LHCN-M2 (cell line): ENCODE data around the gene HSPA12B. TPM values are rescaled to one million over a fixed set of nuclear protein-coding genes. Genes with fewer than 3 reads are reported as not detected.
A peak's percentile ranks its signal among the peaks of the same experiment; 100 is the strongest.

Experiments used
- DNase-seq: peaks from one replicate; pipeline ENCODE4 v3.0.0-alpha.2; 2012; ENCODE audit warnings: low read depth
- total RNA-seq: library from RNA; depleted of rRNA; stranded (reverse); fragments of >200 nt; gene quantifications from 2 replicates; pipeline ENCODE4 v1.2.3, GENCODE V29; 2014

HSPA12B gene
- total RNA-seq, 1 experiment from 2014 or later, result not detected

DNA sequence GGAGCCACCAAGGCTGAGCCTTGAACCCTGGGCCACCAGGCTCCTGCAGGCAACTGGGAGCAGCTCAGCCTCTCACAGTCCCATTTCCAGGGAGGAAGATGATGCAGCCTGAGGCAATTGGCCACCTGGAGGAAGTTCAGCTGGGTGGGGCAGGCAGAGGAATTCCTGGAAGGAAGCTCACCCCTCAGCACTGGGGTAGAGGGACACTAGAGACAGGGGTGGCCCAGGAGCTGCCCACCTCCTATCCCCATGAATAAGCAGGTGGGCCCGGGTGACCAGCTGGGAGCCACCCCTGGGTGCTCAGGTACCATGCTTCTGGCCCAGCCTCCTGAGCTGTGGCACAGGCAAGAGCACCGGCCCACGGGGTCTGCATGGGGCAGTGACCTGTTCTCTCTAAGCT lies 3.6 kb upstream of the HSPA12B start:
- DNase-seq, result no peak

- no peak for DNase-seq
These were observed 3.1 kb upstream of the HSPA12B start for GRCh38 chr20:3729378-3729777.

- no peak for DNase-seq
These were observed 2.5 kb upstream of the HSPA12B start for GRCh38 chr20:3729811-3730540.

- DNase-seq, result no peak
These were observed 1.4 kb upstream of the HSPA12B start for GRCh38 chr20:3730803-3731672.

DNA sequence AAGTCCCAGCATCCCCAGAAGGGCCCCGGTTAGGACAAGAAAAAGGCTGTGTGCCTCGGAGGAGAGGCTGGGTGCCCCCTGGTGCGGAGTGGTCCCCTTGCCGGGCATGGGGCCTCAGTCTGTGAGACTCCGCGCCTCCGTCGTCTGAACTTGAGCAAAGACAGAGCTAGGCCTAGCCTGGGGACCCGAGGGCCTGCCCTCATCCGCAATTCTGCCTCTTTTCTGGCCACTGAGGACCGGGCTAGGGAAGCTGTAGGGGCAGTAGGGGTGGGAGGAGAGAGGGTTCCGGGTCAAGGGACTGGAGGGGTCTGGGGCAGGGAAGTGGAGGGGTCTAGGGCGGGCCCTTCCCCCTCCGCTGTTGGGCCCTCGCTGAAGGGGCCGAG lies 550 bp upstream of the HSPA12B start:
- no peak for DNase-seq

DNA sequence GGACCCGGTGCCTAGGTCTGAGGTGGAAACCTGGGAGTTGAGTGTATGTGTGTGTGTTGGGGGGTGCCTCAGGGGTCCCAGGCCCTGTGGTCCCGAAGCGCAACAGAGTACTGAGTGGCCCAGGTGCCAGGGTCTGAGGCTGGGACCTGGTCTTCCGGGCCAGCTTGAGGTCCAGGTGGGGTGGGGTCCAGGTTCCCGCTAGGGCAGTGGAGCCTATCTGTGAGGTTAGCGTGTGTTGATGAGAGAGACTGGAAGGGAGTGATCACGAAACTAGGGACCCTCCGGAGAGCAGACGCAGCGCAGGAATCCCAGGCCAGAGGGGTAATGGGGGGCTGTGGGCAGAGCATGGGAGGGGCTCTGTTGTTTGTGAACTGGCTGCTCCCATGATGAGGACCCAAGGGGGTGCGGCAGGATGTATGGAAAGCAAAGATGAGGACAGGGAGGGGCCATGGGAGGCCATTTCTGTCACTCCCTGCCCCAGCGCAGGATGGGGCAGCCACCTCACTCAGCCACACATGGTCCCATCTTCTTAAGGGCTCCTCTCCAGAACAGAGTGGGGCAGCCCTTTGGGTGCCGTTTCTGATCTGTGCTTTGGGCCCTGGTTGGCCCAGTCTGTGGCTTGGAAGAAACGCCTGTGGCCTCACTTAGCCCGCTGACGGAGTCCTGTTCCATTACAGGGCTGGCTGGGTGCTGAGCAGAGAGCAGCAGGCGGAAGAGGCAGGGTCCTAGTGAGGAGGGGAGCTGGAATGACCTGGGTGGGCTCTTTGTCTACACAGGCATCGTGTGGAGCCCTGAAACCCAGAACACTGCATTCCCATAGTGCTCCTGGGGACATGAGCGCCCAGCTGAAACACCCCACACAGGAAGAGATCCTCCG lies 872 bp downstream of the HSPA12B start:
- no peak for DNase-seq

DNA sequence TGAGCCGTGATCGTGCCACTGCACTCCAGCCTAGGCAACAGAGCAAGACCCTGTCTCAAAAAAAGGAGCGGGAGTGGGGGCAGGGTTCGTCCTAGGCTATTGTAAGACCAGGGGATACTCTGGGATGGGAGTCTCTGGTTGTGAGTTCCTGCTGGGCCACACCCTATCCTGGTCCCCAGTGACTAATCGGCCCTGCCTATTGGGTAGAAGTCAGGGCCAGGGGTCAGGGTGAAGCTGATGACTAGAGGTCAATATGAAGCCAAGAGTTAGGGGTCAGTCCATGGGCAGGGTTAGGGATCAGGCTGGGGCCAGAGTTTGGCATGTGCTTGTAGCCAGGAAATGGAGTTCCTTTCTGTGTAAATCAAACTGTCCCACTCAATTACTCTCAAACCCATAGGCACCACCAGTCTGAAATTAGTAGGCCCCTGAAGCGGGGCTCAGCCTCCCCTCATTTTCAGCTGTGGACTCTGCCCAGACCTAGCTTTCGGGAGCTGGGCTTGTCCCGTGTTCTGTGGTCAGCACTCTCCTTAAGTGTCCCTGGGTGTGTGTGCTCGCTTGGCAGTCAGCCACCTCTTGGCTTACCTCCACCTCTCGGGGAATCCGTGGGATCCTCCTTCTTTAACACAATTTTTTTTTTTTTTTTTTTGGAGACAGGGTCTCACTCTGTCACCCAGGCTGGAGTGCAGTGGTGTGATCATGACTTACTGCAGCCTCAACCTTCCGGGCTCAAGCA lies 1.8 kb downstream of the HSPA12B start:
- no peak for DNase-seq

DNA sequence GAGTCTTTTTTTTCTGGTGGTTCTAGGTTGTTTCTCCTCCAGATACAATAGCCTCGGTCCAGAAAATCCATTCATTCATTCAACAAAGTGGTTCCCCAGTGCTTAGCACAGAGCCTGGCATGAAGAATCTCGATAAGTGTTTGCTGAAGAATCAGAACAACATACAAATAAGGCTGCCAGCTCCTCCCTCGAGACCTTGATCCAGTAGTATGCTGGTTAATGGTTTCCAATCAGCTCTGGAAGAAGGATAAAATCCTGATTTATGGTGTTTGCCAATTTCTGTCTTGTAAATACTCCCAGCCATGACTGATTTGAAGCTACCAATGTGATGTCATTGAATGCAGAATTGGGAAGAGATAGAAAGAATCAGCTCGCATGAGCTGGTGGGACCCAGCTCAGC lies 3.3 kb downstream of the HSPA12B start:
- DNase-seq, result no peak

DNA sequence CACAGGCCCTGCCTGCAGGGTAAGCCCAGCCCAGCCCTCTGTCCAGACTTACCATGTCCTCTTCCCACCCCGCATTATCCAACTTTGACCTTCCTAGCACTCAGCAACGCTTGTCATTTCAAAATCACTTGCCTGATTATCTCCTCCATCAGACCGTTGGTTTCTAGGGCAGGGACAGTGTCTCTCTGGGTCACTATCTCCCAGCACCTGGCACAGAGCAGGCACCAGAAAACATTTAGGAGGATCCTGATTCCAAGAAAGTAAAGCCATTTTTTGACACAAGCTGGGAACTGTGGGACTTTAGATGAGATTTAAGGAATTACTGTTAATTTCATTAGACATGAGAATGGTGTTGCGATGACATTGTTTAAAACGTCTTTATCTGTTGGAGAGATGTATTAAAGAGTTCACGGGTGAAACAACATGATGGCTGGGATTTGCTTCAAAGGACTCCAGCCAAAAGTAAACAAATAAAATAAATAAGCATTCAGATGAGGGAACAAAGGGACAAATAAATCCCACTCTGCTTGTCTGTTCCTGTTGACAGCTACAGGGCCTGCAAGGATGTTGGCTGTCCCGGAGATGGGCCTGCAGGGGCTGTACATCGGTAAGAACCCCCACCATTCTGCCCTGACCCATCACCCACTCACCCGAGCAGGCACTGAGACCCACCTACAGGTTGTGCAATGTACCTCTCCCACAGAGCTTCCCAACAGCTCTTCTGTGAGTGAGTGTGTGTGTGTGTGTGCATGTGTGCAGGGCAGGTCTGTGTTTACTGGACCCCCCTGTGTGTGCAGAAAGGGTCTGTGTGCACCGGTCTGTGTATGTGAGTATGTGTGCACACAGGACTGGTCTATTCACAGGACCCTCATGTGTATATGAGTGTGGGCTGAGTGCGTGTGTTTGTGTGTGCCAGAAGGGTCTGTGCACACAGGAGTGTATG lies 5.9 kb downstream of the HSPA12B start:
- DNase-seq, result no peak

- DNase-seq, result no peak
These were observed 6.8 kb downstream of the HSPA12B start for GRCh38 chr20:3739054-3739925.

GRCh38 chr20:3739926-3740451 lies 7.5 kb downstream of the HSPA12B start:
- no peak for DNase-seq

GRCh38 chr20:3740615-3741301 lies 8.3 kb downstream of the HSPA12B start:
- DNase-seq, result no peak

DNA sequence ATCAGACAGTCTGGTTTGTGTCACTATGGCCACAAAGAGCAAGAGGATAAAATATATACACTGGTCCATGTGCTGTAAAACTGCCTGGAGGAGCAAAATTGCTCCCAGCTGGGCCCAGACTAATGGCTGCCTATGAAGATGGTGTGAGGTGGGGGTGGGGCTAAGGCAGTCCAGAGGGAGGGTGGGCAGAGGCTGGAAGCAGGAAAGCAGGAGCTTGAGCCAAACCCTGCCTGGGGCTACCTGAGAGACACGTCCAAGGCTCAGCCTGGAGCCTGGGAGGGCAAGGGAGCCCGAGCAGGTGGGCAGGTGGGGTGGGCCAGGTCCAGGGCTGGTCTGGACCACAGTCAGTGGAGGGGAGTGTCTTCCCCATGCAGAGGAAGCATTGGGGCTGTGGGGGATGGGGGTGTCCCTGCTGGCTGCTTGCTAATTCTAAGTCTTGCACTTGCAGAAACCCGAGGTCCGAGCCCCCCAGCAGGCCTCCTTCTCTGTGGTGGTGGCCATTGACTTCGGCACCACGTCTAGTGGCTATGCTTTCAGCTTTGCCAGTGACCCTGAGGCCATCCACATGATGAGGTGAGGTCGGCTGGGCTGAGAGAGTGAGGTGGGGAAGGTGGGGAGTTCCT lies 9.5 kb downstream of the HSPA12B start:
- DNase-seq, result no peak

- DNase-seq, result no peak
These were observed 10.8 kb downstream of the HSPA12B start for GRCh38 chr20:3743251-3743650.

DNA sequence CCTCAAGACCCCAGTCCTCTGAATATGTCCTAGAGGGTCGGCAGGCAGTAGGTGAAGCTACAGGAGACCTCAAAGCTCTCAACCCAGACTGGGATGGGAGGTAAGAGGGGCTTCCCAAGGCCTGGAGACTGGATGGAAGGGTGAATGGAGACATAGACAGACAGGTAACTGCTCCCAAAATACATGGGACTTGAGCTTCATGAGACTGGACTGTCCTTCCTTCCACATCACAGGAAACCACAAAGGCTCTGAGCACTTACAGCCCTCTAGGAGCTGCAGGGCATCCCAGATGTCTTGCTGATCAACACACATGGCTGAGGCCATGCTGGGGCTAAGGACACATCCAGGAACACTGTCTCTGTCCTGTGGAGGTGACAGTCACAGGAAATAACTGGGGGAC lies 11.6 kb downstream of the HSPA12B start:
- DNase-seq, result no peak

- peak; percentile 38 for DNase-seq
These were observed 12.6 kb downstream of the HSPA12B start for GRCh38 chr20:3744806-3745685.

- DNase-seq, result no peak
These were observed 13.2 kb downstream of the HSPA12B start for GRCh38 chr20:3745686-3746173.
